Astrocyte (in vitro differentiated cells and primary cell): ENCODE results near the gene CCR8. TPM values are rescaled to one million over a fixed set of nuclear protein-coding genes. Genes with fewer than 3 reads are reported as not detected.

Source experiments
- DNase-seq: peaks from one replicate; pipeline ENCODE4 v3.0.0-alpha.2; 2010; ENCODE audit warnings: low read depth
- FAIRE-seq: peaks from 2 replicates; lab custom pipeline; 2011; peaks lifted over from hg19 to GRCh38; lab: Jason Lieb, UNC
- H2AFZ ChIP-seq: 2 replicates; pipeline ENCODE4 v1.6.0; 2012; ENCODE audit warnings: low read depth, low read length, inconsistent platforms
- H3K27ac ChIP-seq: 2 replicates; pipeline ENCODE4 v1.5.1; 2011; ENCODE audit warnings: low read depth, low read length, inconsistent platforms
- H3K27me3 ChIP-seq: 2 replicates; pipeline ENCODE4 v1.6.0; 2011; ENCODE audit warnings: low read length, inconsistent platforms; ENCODE audit not compliant: insufficient read depth
- H3K36me3 ChIP-seq: 2 replicates; pipeline ENCODE4 v1.5.1; 2011; ENCODE audit warnings: low read length, inconsistent platforms; ENCODE audit not compliant: insufficient read depth
- H3K4me1 ChIP-seq: 2 replicates; pipeline ENCODE4 v1.5.1; 2011; ENCODE audit warnings: low read length, inconsistent platforms; ENCODE audit not compliant: insufficient read depth
- H3K4me2 ChIP-seq: 2 replicates; pipeline ENCODE4 v1.6.0; 2012; ENCODE audit warnings: low read length, inconsistent platforms
- H3K4me3 ChIP-seq: 2 replicates; pipeline ENCODE4 v1.5.1; 2011; ENCODE audit warnings: low read depth, mild to moderate bottlenecking, low read length, inconsistent platforms; ENCODE audit not compliant: insufficient read depth
- H3K79me2 ChIP-seq: 2 replicates; pipeline ENCODE4 v1.6.0; 2012; ENCODE audit warnings: mild to moderate bottlenecking, low read length, inconsistent platforms; ENCODE audit not compliant: insufficient read depth
- H3K9ac ChIP-seq: 2 replicates; pipeline ENCODE4 v1.6.0; 2012; ENCODE audit warnings: mild to moderate bottlenecking, low read length, inconsistent platforms
- H3K9me3 ChIP-seq: 2 replicates; pipeline ENCODE4 v1.5.1; 2012; ENCODE audit warnings: low read depth, mild to moderate bottlenecking, low read length, inconsistent platforms; ENCODE audit not compliant: insufficient read depth
- H4K20me1 ChIP-seq: 2 replicates; pipeline ENCODE4 v1.6.0; 2012; ENCODE audit warnings: low read length, inconsistent platforms; ENCODE audit not compliant: insufficient read depth
- H3K27ac Mint-ChIP-seq: one replicate; pipeline ENCODE4 v1.8.0; 2021; ENCODE audit warnings: mild to moderate bottlenecking, mixed read lengths; ENCODE audit not compliant: unreplicated experiment
- H3K27me3 Mint-ChIP-seq: one replicate; pipeline ENCODE4 v1.8.0; 2021; ENCODE audit warnings: low read depth, mixed read lengths; ENCODE audit not compliant: unreplicated experiment
- H3K36me3 Mint-ChIP-seq: one replicate; pipeline ENCODE4 v1.8.0; 2021; ENCODE audit warnings: low read depth, mixed read lengths; ENCODE audit not compliant: unreplicated experiment
- H3K4me1 Mint-ChIP-seq: one replicate; pipeline ENCODE4 v1.8.0; 2021; ENCODE audit warnings: low read depth, mixed read lengths; ENCODE audit not compliant: unreplicated experiment
- H3K4me3 Mint-ChIP-seq: one replicate; pipeline ENCODE4 v1.8.0; 2021; ENCODE audit warnings: mild to moderate bottlenecking, moderate library complexity, mixed read lengths; ENCODE audit not compliant: unreplicated experiment
- H3K9me3 Mint-ChIP-seq: one replicate; pipeline ENCODE4 v1.8.0; 2021; ENCODE audit warnings: mild to moderate bottlenecking, mixed read lengths; ENCODE audit not compliant: unreplicated experiment
- CTCF ChIP-seq: IDR thresholded peaks from 2 replicates; pipeline ENCODE4 v1.5.1; 2011; ENCODE audit warnings: low read depth, mild to moderate bottlenecking, inconsistent platforms, low read length, moderate library complexity; ENCODE audit not compliant: insufficient read depth
- EZH2 ChIP-seq: IDR thresholded peaks from 2 replicates; pipeline ENCODE4 v1.6.1; 2012; ENCODE audit warnings: mild to moderate bottlenecking, low read length, inconsistent platforms; ENCODE audit not compliant: insufficient read depth
- total RNA-seq: library from RNA; stranded (reverse); gene quantifications from 2 replicates; pipeline ENCODE4 v1.2.1, GENCODE V29; 2021

The CCR8 gene
- total RNA-seq, 1 donor from 2014 or later, result not detected

GRCh38 chr3:39299279-39299678 lies 30.2 kb upstream of the CCR8 start:
- Histone ChIP-seq H3K4me2 (no peak overlapping the region), H3K9ac (no peak overlapping the region), H2AFZ (no peak overlapping the region), H4K20me1 (no peaks in the 10 kb centered on the region), H3K79me2 (no peaks in the 10 kb centered on the region), H3K4me3 (no peak overlapping the region), H3K9me3 (peaks cover 5% of the 10 kb centered on the region), H3K27ac (no peak overlapping the region), H3K4me1 (no peaks in the 10 kb centered on the region), H3K27me3 (no peaks in the 10 kb centered on the region), H3K36me3 (no peaks in the 10 kb centered on the region)
- H3K4me1 Mint-ChIP-seq, result peaks cover 4% of the 10 kb centered on the region
- no peak for FAIRE-seq
- TF ChIP-seq EZH2, result no peak
- H3K36me3 Mint-ChIP-seq, result peaks cover 3% of the 10 kb centered on the region
- H3K9me3 Mint-ChIP-seq, result peaks cover 28% of the 10 kb centered on the region
- no peak for DNase-seq
- no peak overlapping the region for H3K4me3 Mint-ChIP-seq
- no peaks in the 10 kb centered on the region for H3K27me3 Mint-ChIP-seq
- no peak overlapping the region for H3K27ac Mint-ChIP-seq

GRCh38 chr3:39302178-39302577 lies 27.3 kb upstream of the CCR8 start:
- H3K9me3 Mint-ChIP-seq, result peaks cover 25% of the 10 kb centered on the region
- H3K4me2 ChIP-seq, result no peak overlapping the region
- H4K20me1 ChIP-seq, result no peaks in the 10 kb centered on the region
- DNase-seq (no peak), FAIRE-seq (no peak)
- H3K27ac ChIP-seq, result no peak overlapping the region
- TF ChIP-seq EZH2 (no peak), CTCF (no peak)
- no peaks in the 10 kb centered on the region for H3K4me1 Mint-ChIP-seq
- H3K4me3 ChIP-seq, result no peak overlapping the region
- no peak overlapping the region for H2AFZ ChIP-seq
- no peaks in the 10 kb centered on the region for H3K79me2 ChIP-seq
- peaks cover 5% of the 10 kb centered on the region for H3K9me3 ChIP-seq
- no peaks in the 10 kb centered on the region for H3K27me3 ChIP-seq
- H3K36me3 ChIP-seq, result no peaks in the 10 kb centered on the region
- H3K36me3 Mint-ChIP-seq, result peaks cover 3% of the 10 kb centered on the region
- H3K27ac Mint-ChIP-seq, result no peak overlapping the region
- H3K9ac ChIP-seq, result no peak overlapping the region
- H3K4me1 ChIP-seq, result no peaks in the 10 kb centered on the region
- peaks cover 3% of the 10 kb centered on the region for H3K27me3 Mint-ChIP-seq
- H3K4me3 Mint-ChIP-seq, result no peak overlapping the region

GRCh38 chr3:39313289-39313688 lies 16.2 kb upstream of the CCR8 start:
- no peak overlapping the region for H3K9ac ChIP-seq
- no peak overlapping the region for H3K27ac ChIP-seq
- H3K9me3 Mint-ChIP-seq, result peaks cover 11% of the 10 kb centered on the region
- no peak for FAIRE-seq
- H3K4me2 ChIP-seq, result no peak overlapping the region
- no peaks in the 10 kb centered on the region for H3K36me3 Mint-ChIP-seq
- H4K20me1 ChIP-seq, result no peaks in the 10 kb centered on the region
- no peak for DNase-seq
- H3K4me3 Mint-ChIP-seq, result no peak overlapping the region
- no peaks in the 10 kb centered on the region for H3K9me3 ChIP-seq
- no peaks in the 10 kb centered on the region for H3K27me3 ChIP-seq
- no peak overlapping the region for H2AFZ ChIP-seq
- no peaks in the 10 kb centered on the region for H3K4me1 ChIP-seq
- H3K4me1 Mint-ChIP-seq, result no peaks in the 10 kb centered on the region
- H3K4me3 ChIP-seq, result no peak overlapping the region
- H3K27ac Mint-ChIP-seq, result no peak overlapping the region
- no peak for TF ChIP-seq EZH2
- no peak for TF ChIP-seq CTCF
- no peaks in the 10 kb centered on the region for H3K36me3 ChIP-seq
- H3K27me3 Mint-ChIP-seq, result no peaks in the 10 kb centered on the region
- no peaks in the 10 kb centered on the region for H3K79me2 ChIP-seq
